OCI-LY7 (cell line): ENCODE data around the gene ICA1. TPM values are rescaled to one million over a fixed set of nuclear protein-coding genes. Genes with fewer than 3 reads are reported as not detected.

Experiments used
- BruUV-seq: library from RNA; stranded (reverse); fragments of 400-500 nt; replicated peaks from 2 replicates; lab custom pipeline; 2021; lab: Mats Ljungman, UMichigan
- CTCF ChIA-PET: fragments of 300-600 bp; sonication (Branson Sonifier 250); formaldehyde crosslinking; loops from one replicate; lab custom pipeline; 2022; ENCODE audit warnings: antibody characterized with exemption; ENCODE audit not compliant: unreplicated experiment; lab: Charles Lee
- POLR2A ChIA-PET: fragments of 300-600 bp; sonication (Branson Sonifier 250); formaldehyde crosslinking; loops from one replicate; lab custom pipeline; 2022; ENCODE audit warnings: antibody characterized with exemption; lab: Charles Lee
- DNase-seq: peaks from one replicate; pipeline ENCODE4 v3.0.0-alpha.2; 2015; ENCODE audit warnings: low spot score
- H2AFZ ChIP-seq: fragments of 200-600 bp; sonication (generic), shearing (Covaris generic); 2 replicates; pipeline ENCODE4 v1.6.1; 2014; ENCODE audit warnings: mild to moderate bottlenecking, antibody characterized with exemption, low read length, moderate library complexity
- H3K27ac ChIP-seq: fragments of 200-600 bp; sonication (generic); 2 replicates; pipeline ENCODE4 v1.5.1; 2014; ENCODE audit warnings: mixed run types, low read depth, mild to moderate bottlenecking, moderate library complexity, low read length, inconsistent platforms; ENCODE audit not compliant: poor library complexity, severe bottlenecking
- H3K36me3 ChIP-seq: fragments of 200-600 bp; sonication (generic); 2 replicates; pipeline ENCODE4 v1.6.1; 2014; ENCODE audit warnings: mild to moderate bottlenecking, antibody characterized with exemption, low read length, moderate library complexity, mixed read lengths; ENCODE audit not compliant: insufficient read depth
- H3K4me1 ChIP-seq: fragments of 200-600 bp; sonication (generic); 2 replicates; pipeline ENCODE4 v1.5.1; 2014; ENCODE audit warnings: mild to moderate bottlenecking, low read length; ENCODE audit not compliant: insufficient read depth, poor library complexity, severe bottlenecking
- H3K4me2 ChIP-seq: fragments of 200-600 bp; sonication (generic); 2 replicates; pipeline ENCODE4 v1.6.1; 2014; ENCODE audit warnings: mild to moderate bottlenecking, low read length
- H3K4me3 ChIP-seq: fragments of 200-600 bp; sonication (generic); 2 replicates; pipeline ENCODE4 v1.5.1; 2014; ENCODE audit warnings: mild to moderate bottlenecking, low read depth, low read length; ENCODE audit not compliant: poor library complexity, severe bottlenecking
- H3K79me2 ChIP-seq: fragments of 200-600 bp; sonication (generic); 2 replicates; pipeline ENCODE4 v1.6.1; 2016; ENCODE audit warnings: low read depth, mild to moderate bottlenecking, low read length, moderate library complexity, mixed read lengths; ENCODE audit not compliant: insufficient read depth
- H3K9me2 ChIP-seq: fragments of 200-600 bp; sonication (generic); 2 replicates; pipeline ENCODE4 v1.6.1; 2016; ENCODE audit warnings: mild to moderate bottlenecking, low read length, mixed read lengths; ENCODE audit not compliant: insufficient read depth
- H3K9me3 ChIP-seq: fragments of 200-600 bp; sonication (generic); 2 replicates; pipeline ENCODE4 v1.6.1; 2014; ENCODE audit warnings: mild to moderate bottlenecking, mixed run types, low read length, mixed read lengths
- H4K20me1 ChIP-seq: fragments of 200-600 bp; sonication (generic); 2 replicates; pipeline ENCODE4 v1.6.1; 2014; ENCODE audit warnings: mild to moderate bottlenecking, antibody characterized with exemption, low read length, moderate library complexity, mixed read lengths; ENCODE audit not compliant: insufficient read depth
- EZH2phosphoT487 ChIP-seq: fragments of 200-600 bp; sonication (generic); IDR thresholded peaks from 2 replicates; pipeline ENCODE4 v1.6.1; 2018; ENCODE audit warnings: low read depth, borderline replicate concordance, mild to moderate bottlenecking, mixed run types, antibody characterized with exemption, low read length, moderate library complexity, mixed read lengths
- intact Hi-C: fragments of 100-400 bp; cut with micrococcal nuclease; formaldehyde crosslinking; loops from one replicate; pipeline ENCODE4 v1.10.0; 2022; ENCODE audit not compliant: unreplicated experiment
- total RNA-seq, 2 experiments: library from RNA; depleted of rRNA in 1 of 2; stranded (reverse); fragments of >200 nt in 1 of 2; shearing (Covaris generic) in 1 of 2; gene quantifications; 2 replicates each; pipeline ENCODE4 v1.2.3, GENCODE V29; 2014 to 2022
- TF ChIP-seq, protein P1 (sequence below): fragments of 200-600 bp; sonication (generic); conservative IDR thresholded peaks from 2 replicates; pipeline ENCODE4 v1.5.1; 2014; ENCODE audit warnings: mild to moderate bottlenecking, antibody characterized with exemption, low read length, moderate library complexity, mixed read lengths

Gene ICA1
- total RNA-seq, 2 experiments from 2014 or later = 0.49 TPM; not detected in 1

GRCh38 chr7:8282871-8283270, 20.9 kb upstream of the ICA1 start:
- Histone ChIP-seq H3K4me1 (no peaks in the 10 kb centered on the region), H2AFZ (no peak overlapping the region)
- intact Hi-C loops = no loop called here

GRCh38 chr7:8282162-8282561, 20.2 kb upstream of the ICA1 start:
- Histone ChIP-seq H3K4me2 (no peak overlapping the region), H3K9me2 (no peaks in the 10 kb centered on the region), H3K9me3 (no peaks in the 10 kb centered on the region), H4K20me1 (no peaks in the 10 kb centered on the region), H3K36me3 (no peaks in the 10 kb centered on the region), H3K27ac (no peak overlapping the region), H3K4me1 (no peaks in the 10 kb centered on the region), H3K79me2 (no peaks in the 10 kb centered on the region), H2AFZ (no peak overlapping the region), H3K4me3 (no peak overlapping the region)
- POLR2A ChIA-PET = no interaction called here
- CTCF ChIA-PET = no interaction called here
- BruUV-seq = no TSS peak
- TF ChIP-seq EZH2phosphoT487 = no peak
- TF ChIP-seq, protein P1, sequence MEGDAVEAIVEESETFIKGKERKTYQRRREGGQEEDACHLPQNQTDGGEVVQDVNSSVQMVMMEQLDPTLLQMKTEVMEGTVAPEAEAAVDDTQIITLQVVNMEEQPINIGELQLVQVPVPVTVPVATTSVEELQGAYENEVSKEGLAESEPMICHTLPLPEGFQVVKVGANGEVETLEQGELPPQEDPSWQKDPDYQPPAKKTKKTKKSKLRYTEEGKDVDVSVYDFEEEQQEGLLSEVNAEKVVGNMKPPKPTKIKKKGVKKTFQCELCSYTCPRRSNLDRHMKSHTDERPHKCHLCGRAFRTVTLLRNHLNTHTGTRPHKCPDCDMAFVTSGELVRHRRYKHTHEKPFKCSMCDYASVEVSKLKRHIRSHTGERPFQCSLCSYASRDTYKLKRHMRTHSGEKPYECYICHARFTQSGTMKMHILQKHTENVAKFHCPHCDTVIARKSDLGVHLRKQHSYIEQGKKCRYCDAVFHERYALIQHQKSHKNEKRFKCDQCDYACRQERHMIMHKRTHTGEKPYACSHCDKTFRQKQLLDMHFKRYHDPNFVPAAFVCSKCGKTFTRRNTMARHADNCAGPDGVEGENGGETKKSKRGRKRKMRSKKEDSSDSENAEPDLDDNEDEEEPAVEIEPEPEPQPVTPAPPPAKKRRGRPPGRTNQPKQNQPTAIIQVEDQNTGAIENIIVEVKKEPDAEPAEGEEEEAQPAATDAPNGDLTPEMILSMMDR = no peak
- intact Hi-C loops = no loop called here
- DNase-seq = no peak

More at GRCh38 chr7:8282871-8283270, 20.9 kb upstream of the ICA1 start:
- Histone ChIP-seq H3K27ac (no peak overlapping the region), H3K36me3 (no peaks in the 10 kb centered on the region), H4K20me1 (no peaks in the 10 kb centered on the region), H3K9me3 (no peaks in the 10 kb centered on the region), H3K4me2 (no peak overlapping the region), H3K79me2 (no peaks in the 10 kb centered on the region), H3K4me3 (no peak overlapping the region), H3K9me2 (no peaks in the 10 kb centered on the region)
- ChIA-PET POLR2A (no interaction called here), CTCF (no interaction called here)
- no peak for DNase-seq
- no TSS peak for BruUV-seq
- no peak for TF ChIP-seq EZH2phosphoT487
- TF ChIP-seq, protein P1 = no peak

DNA sequence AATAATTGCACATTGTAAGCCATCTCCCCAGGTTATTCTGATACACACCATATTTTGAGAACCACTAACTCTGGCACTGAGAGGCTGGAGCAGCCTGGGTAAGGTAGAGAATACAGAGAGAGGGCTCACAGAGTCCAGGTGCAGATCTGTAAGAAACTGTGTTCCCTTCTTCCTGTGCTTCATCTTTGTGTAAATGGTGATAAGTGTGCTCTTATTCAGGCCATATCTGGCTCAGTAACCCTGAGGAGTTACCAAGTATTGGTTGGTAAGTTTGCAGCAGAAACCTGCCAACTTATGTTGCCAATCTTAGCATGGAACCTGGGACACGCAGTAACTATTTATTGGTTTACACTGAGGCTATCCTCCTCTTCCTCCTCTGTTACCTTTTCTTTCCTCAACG, 16.2 kb upstream of the ICA1 start:
- Histone ChIP-seq H3K4me3 (no peak overlapping the region), H3K4me1 (no peaks in the 10 kb centered on the region), H3K9me3 (no peaks in the 10 kb centered on the region), H3K27ac (no peak overlapping the region), H3K79me2 (no peaks in the 10 kb centered on the region), H3K9me2 (no peaks in the 10 kb centered on the region), H3K4me2 (no peak overlapping the region), H3K36me3 (no peaks in the 10 kb centered on the region), H4K20me1 (no peaks in the 10 kb centered on the region), H2AFZ (no peak overlapping the region)
- DNase-seq = no peak
- intact Hi-C loops = no loop called here
- no TSS peak for BruUV-seq
- POLR2A ChIA-PET = interaction anchor here (1.0 kb wide), 1 partner anchor 18 kb away, joined by 3 read pairs; no protein-coding TSS in a partner anchor
- TF ChIP-seq, protein P1 = no peak
- TF ChIP-seq EZH2phosphoT487 = no peak
- CTCF ChIA-PET = no interaction called here
